Activated CD8-positive, alpha-beta memory T cell treated with anti-CD3 and anti-CD28 coated beads for 24 hours (primary cell): ENCODE results near the gene MBP.

Experiments used
- DNase-seq: peaks from one replicate; pipeline ENCODE4 v3.0.0-alpha.2; 2020

MBP gene

DNA sequence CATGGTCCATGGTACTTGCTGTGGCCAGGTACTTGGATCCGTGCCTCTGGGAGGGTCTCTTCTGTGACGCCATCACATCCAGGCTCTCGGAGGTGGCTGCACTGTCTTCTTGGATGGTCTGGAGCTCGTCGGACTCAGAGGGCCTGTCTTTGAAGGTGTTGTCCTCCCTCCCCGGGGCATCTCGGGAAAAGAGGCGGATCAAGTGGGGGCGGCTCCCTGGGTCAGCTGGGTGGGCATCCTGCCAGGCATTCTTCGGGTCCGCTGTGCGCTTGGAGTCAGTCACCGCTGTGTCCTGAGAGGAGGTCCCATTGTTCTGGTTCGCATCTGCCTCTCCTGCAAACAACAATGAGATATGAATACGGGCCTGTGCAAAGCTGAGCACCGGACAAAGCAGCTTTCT, 115.6 kb downstream of the MBP start:
- no peak for DNase-seq

DNA sequence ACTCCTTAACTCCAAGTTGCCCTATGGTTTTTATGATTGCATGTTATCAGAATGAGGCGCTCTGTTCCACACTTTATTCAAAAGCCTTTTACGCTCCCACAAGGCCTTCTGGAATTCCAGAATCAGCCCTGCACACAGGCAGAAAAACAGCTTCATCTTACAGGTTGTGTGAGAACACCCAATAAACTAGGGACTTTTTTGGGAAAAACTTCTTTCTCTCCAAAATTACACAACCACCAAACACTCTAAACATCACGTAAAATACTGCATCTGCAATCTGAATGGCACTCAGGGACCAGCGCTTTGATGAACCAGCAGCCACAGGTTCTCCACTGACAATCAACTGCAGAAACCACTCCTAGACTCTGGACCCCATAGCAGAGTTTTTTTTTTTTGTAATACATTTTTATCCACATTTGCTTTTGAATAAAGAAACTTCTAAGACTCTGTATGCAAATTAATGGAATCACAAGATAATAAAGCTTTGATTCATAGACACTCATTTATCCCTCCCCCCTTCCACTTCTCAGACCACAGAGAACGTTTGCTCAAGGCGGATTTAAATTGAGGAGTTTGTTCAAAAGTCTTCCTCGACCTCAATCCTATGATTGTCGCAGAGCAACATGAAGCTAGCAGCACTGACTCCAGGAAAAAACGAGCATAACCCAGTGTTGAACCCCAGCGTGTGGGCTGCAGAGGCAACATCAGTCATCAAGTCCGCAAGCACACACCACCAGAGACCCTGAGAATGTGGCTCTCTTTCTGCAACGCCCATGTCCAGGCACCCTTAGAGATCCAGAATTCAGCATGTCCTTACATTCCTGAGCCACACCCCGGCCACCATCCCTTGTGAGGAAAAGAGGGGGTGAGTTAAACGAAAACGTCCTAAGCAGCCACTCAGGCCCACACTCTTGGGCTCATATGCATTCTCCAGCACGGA, 116.5 kb downstream of the MBP start:
- DNase-seq = no peak

DNA sequence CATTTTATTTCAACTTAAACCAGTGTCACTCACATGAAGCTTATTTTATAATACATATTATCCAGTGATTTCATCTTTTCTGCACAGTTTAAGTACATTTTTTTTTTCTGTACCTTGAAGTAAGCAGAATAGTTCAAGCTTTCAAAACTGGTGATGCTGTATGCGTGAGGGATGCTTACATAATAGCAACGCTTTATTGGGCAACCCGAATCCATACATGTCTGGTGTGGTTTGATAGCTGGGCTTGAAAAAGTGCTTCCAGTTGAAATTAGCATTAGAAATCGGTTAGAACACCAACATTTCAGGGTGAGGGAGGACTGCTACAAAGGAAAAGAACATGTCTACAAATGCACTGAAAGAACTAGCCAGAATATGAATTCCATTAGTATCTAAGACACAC, 117.4 kb downstream of the MBP start:
- DNase-seq = no peak

DNA sequence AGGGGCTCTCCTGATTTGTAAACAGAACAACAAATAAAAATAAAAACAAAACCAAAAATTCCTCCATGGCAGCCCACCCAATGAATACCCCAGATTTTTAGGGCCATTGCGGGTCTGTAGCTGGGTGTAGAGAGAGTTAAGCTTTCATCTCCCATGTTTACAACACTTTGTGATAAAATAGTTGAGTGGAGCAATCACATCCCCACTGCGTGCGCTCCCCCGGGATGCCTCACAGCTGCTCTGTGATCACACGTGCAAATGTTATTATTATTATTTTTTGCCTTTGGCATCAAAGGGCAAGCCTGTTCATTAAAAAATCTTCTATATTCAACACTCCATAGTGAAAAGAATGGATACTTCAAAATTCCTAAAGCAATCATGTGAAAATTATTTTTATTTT, 118.0 kb downstream of the MBP start:
- DNase-seq = no peak

DNA sequence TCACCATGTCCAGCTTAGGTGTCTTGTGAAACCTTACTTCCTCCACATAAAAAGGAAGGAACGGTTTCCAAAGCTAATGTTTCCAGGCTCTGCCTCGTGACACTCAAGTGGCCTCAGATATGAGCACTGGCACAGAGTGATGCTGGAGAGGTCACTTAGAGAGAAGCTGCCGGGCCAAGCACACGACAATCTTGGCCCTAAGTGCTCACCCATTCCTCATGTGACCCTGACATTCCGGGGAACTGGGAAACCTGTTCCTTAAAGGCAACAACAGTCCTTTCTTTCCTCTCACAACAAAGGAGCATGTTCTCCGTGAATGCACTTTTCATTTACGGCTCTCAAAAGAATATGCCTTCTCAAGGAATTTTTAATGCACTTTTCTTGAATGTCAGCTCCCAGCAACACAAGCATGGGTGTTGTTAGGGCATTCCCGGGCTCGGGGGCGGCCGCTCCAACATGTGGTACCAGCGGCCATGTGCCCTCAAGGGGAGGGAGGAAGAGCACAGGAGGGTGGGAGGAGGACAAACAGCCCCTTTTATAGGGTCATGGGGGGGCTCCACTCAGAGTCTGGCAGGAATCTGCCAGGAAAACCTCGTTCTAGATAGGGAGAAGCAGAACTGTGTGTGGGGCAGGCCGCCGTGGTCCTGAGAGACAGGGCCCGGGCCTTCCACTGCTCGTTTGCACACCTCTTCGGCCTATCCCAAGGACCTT, 118.6 kb downstream of the MBP start:
- no peak for DNase-seq

DNA sequence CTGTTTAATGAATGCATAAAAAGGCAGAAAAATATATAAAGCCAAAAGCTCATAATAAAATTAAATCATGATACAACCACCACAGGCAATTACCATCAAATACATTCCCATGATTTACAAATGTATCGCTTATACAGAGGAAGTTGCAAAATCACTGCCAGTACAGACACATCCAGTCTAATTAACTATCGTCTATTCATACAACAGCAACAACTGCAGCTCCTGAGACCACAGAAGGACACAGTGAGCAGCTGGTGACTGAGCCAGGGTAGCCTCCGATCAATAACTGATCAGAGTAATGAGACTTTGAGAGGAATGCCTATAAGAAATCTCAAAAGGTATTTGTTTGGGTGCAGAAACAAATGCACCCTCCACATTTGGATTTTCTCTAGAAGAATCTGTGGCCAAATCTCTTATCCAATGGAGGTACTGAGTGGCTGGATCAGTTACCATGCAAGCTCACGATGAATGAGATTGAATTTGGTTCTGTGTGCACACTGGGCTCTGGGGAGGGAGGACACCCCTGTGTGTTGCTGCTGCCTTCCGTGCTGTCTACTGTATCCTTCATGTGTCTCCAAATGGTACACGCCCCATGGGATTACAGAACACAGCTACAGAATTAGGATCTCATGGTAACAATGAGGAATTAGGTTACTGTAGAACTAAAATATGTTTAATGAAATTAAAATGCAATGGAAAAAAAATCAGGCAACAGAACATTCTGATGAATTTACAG, 119.6 kb downstream of the MBP start:
- no peak for DNase-seq

DNA sequence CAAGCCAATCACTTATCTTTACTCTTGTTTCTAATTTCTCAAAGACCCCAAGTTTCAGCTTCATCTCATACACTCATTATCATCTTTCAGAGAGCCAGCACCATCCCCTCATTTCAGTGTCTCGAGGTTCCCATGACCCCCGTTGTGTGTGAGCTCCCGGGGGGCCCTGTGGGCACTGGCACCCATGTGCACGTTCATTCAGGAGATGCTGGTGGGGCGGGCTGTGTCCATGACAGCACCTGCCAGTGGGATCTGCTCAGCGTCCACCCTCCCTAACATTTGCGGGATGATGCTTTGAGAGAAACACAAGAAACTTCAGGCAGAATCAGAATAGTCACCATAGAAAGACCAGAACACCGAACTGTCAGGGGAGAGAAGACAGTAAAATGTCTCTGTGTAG, 120.5 kb downstream of the MBP start:
- DNase-seq = no peak

DNA sequence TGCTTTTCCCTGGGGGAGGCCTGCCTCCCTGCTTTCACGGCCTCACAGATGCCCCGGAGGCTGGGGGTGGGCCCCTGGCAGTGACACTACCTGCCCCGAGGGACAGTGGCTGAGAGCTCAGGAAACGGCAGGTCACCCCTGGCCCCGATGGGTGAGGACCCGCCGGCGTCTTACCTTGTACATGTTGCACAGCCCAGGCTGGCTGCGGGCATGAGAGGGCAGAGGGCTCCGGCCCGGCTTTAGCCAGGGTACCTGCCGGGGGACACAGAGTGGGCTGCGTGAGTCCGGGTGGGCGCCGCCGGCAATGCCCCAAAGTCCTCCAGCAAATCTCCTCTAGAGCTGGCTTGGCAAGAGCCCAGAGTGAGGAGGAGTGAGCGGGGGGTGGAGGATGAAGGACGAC, 122.9 kb downstream of the MBP start:
- no peak for DNase-seq

DNA sequence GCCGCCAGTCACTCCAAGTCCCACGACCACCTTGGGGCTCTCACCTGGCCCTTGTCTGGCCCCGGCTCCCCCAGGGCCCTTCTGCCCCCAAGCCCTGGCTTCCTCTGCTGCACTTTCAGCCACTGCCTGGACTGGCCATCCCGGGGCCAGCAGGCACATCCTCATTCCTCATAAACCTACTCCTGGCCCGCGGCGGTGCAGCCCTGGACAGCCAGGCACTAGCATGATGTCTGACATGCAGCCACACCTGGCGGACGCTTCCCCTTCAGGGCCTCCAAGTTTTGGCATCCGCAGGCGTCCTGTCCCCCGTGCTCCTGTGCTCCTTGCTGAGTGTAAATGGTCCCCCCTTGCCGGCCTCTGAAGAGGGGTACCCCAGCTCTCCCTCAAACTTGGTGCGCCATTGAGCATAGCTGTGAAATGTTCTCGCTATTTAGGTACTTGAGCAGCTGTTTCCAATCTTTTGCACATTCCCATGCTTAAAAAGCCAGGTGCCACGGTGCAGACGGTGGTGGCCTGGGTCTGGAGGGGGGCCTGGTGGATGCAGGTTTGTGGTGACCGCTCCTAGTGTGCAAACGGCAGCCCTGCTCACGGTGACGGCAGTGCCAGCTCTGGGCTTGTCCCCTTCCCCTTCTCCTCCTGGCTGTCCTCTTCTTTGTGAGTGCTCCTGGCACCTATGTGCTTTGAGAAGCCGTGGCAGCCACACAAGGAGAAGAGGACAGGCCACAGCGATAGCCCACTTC, 123.8 kb downstream of the MBP start:
- no peak for DNase-seq

DNA sequence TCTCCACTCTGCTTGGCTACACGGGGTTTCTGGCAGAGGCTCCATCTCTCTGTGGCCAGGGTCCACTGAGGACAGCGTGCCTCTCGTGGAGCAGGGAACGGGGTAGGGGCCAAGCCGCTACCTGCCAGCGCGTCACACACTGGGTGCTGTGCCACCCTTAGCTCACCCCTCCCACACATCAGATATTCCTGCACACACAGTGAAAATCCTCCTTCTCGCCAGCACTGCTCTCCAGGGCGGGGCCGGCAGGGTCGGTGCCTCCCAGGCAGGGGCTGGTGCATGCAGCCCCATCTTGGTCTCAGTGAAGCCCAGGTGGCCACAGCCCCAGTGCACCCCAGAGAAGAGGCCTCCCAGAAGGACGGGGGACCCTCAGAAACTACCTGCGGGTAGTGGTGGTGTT, 124.6 kb downstream of the MBP start:
- DNase-seq = no peak

DNA sequence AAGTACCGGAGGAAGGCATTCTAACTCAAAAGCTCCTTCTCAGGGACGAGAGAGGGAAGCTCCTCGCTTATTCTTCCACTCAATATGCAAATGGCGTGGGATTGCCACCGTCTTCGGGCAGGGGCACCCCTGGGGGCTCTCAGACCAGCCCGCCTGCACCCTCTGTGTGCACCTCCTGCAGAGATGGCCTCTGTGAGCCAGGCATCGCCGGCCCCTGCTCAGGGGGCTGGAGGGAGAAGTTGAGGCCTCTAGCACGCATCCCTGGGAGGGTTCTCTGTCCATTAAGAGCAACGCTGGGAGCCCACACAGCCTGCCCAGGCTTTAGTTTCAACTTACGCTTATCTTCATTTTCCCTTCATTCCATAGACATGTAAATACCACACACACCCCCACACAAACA, 125.3 kb downstream of the MBP start:
- no peak for DNase-seq

DNA sequence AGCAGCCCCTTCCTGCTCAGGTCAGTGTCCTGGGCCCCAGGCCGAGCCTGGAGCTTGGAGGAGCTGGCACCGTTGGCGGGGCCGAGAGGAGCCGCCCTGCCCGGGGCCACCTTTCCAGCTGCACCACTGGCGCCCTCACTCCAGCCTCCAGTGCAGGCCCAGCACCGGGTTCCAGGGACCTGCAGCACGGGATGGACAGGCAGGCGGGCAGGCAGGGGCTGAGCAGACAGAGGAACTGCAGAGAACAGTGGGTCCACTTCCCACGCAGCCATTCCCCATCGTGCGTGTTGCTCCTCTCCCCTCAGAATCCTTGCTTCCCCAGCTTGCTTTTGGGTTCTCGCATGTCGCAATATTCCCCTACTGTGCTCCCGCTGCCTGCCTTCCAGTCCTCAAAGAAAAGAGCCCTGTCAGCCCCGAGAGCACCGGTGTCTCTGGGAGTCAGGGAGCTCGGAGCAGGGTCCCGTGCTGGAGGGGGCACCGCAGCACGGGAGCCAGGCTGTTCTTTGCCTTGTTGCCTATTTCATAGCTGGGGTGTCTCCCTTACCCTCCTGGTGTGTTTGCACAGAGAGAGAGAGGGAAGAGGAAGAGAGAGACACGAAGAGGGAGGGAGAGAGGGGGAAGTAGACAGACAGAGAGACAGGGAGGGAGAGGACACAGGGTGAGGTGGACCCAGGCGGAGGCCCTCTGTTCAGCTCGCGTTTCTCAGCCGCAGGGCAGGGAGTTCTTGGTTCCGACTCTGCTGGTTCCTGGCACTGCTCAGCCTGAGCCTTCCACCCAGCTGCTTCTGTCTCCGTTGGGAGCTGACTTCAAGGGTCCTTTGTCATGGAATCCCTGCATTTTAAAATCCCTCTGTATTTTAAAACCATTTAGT, 126.0 kb downstream of the MBP start:
- DNase-seq = no peak

DNA sequence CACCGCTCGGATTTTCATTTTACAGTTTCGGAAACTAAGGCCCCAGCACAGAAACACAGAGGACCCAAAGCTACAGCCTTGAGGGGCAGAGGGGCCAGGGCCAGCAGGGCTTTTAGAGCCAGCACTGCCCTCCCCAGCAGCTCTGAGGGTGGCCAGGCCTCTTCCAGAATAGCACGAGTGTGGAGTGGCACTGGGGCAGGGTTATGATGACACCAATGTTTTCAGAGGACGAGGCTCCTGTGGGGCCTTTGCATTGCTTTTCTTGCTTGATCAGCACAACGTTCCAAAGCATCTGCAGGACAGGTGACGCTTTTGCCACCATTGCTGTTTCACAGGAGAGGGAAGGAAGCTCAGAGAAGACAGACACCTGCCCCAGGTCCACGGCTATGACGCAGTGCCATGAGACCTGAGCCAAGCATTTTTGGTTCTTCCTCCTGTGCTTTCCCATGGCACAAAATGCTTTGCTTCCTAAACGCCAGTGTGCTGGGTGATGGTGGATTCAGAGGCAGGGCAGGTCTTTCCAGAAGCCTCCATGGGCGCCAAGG, 126.9 kb downstream of the MBP start:
- no peak for DNase-seq

DNA sequence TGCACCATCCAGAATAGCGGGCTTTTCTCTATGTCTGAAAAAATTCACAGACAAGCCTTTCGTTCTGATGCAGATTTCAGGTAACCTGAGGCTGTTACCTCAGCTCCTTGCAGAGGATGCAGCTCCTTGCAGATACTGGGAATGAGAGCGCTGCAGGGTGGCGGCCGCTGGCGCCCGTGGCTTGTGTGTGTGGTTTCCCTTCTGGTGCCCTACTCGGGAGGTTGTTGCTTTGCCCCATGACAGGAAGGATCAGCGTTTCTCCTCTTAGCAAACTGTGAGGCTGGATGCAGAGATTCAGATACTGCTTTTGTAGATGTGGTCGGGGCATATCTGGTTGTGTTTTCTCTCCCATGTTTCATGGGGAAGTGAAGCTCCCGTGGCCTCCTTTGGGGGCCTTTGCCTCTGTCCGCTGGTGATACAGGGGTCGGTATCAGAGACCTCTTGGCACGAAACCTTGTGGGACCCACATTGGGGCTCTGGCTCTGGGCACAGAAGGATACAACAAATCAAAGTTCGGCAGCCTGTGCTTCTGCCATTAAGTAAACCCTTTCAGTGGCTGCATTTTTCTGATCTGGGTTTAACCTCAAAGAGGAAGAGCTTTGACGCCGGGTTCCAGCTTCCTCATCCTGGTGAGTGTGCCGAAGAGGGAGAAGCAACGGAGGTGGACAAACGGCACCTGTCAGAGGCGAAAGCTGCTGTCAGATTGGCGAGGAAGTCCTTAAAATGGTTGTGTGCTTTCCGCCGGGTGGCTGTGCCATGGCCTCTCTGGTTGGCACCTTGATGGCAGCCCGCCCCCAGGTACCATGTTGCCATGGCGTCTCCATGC, 127.8 kb downstream of the MBP start:
- DNase-seq = no peak

DNA sequence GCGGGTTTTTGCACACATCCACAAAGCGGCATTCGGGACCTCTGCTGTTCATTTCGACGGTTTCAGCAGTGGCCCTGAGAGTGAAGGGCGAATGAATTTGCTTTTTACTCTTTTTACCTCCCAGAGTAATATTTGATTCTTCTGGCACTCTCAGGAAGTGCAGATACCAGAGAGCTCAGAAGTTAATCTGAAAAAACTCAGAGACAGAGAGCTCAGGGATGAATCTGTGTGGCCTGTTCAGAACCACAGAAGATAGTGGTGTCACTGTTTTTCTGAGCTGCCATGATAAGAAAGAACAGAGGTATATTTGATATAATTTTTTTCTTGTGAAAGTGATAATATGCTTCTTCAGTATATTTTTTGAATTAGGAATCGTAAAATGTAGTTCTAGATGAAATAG, 129.3 kb downstream of the MBP start:
- DNase-seq = no peak

DNA sequence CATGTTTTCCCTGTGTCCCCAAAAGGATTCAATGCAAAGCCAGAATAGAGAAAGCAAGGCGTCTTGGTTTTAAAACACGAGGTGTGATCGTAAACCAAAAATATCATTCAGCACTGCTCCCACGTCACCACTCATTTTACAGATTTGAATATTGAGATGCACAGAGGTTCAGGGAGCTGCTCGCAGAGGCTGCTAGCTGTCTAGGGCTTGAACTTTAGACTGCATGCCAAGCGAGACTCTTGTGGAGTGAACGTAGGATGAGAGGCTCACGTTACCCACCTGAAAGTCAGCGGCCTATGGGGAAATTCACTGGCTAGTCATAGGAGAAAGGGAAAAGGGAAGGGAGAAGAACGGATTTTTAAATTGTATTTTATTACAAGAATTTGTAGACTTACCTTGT, 130.1 kb downstream of the MBP start:
- DNase-seq = no peak

DNA sequence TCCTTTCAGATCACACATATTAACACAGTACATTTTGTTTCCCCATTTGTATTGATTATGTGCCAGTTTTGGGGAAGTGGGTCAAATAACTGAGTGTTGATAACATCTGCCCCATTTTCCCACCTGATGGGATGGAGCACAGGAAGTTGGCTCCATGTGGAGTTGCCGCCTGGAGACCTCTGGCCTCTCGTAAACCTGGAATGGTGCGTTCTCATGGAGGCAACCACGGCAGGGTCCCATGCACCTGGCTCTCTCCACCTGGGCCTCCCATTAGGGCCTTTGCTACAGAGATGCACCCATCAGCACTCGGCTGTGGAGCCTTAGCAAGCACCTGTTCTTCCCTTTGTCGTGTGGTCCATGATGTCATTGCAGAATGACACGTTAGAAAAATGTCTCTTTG, 130.6 kb downstream of the MBP start:
- no peak for DNase-seq

DNA sequence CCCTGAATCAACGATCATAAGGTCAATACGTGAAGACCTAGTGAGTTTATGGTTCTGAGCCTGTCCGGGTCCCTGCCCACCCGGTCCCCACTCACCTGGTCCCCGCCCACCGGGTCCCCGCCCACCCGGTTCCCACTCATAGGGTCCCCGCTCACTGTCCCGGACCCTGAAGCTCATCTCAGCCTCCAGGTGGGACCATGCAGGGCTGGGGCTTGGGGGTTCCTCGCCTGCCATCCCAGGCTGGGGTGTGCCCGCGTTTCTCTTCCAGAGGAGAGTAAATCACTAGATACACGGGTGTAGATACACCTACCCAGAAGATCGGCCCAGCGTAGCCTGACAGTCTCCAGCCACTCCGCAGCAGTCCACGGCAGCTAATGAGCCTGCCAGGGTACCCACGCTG, 131.5 kb downstream of the MBP start:
- no peak for DNase-seq

DNA sequence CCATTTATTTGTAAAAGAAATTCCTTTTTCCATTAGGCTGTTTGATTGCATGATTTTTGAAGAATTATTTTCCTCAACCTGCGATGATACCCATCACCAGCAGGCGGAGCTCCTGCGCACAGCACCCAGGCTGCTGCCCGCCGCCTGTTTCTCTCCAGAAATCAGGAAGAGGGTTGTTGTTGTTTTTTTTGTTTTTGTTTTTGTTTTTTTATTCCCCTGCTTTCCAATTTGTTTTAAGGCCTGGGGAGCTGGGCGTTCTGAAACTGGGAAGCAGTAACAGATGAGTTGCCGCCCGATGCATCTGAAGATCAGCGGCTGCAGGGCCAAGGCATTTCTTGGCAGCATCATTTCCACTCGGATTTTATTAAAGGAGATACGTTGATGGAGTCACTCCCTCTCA, 132.1 kb downstream of the MBP start:
- peak; percentile 78 for DNase-seq

DNA sequence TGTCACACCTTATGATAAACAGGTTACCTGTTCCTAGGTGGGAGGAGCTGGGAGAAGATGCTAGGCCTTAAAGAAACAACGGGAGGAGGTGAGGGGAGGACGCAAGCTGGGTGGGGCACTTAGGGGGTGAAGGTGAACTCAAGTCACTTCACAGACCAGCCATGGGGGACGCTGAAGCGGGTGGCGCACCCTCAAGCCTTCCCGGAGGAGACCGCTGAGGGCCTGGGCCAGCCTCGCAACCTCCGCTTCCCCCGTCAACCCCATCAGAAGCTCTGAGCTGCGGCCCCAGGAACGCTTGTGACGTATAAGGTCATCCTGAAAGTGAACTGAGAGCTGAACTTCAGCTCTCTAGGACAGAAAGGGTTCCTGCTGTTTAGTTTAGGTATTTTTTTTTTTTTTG, 133.5 kb downstream of the MBP start:
- DNase-seq = no peak
